ENCODE data around the gene ARHGAP31.
"Not testable (repeated sequence)": the region's sequence is repeated elsewhere in the genome, so short reads cannot be mapped to it uniquely, and the experiment has no call there.

Gene ARHGAP31

DNA sequence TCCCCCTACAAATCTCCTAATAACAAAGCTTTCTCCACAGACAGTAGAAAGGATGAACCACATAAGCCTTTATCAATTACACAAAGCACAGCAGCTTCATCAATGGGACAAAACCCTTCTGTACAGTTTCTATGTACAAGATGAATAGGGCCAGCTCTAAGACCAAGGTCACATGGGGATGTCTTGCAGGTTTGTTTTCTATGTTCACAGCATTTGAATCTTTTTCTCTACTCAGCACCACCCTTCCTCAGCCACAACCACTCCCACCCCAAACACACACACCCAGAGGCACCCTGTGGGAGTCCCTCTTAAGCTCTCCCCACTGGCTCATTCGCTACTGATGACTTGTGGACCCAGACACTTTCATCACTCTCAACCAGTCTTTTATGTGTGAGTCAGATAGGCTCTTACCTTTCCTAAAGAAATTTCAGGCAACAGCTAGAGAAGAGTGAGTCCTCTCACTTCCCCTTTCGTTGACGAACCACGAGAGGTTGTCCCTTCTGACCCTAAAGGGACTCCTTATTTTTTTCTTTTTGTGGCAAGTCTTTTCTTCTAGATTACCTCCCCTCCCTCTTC lies 57.9 kb downstream of the ARHGAP31 start:
- DNase-seq (ENCODE audit: low read depth), result no peak

DNA sequence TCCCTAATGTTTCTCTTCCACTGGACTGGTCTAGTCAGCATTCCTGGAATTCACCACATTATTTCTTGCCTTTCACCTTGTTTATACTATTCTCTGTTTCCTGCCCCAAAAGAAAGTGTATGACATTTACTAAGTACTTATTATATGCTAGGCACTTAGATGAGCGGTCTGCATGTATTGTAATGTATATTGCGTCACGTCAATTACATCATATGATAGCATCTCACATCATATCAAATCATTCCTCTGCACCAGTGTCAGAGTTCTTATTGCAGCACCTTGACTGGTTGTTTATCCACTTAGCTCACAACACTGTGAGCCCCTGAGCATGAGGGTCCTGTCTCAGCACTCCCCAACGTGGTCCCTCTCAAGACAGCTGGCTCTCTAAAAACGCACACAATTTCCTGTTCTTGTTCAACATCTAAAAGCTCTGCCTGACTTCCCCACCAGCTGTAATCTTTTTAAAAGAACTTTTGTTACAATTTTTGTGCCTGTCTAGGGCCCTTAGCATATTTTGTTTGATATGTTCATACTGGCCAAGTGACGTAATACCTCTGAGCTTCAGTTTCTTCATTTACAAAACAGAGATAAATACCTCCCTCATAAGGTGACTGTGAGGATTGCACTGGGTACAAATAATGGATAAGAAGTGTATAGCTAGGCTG lies 58.8 kb downstream of the ARHGAP31 start:
- no peak for DNase-seq (ENCODE audit: low read depth)

DNA sequence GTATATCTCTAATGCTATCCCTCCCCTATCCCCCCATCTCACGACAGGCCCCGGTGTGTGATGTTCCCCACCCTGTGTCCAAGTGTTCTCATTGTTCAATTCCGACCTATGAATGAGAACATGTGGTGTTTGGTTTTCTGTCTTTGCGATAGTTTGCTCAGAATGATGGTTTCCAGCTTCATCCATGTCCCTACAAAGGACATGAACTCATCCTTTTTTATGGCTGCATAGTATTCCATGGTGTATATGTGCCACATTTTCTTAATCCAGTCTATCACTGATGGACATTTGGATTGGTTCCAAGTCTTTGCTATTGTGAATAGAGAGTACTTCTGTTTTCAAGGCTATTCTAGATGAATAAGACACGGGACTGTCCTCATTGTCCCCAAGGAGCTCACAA lies 61.4 kb downstream of the ARHGAP31 start:
- not testable (repeated sequence) for DNase-seq (ENCODE audit: low read depth)

DNA sequence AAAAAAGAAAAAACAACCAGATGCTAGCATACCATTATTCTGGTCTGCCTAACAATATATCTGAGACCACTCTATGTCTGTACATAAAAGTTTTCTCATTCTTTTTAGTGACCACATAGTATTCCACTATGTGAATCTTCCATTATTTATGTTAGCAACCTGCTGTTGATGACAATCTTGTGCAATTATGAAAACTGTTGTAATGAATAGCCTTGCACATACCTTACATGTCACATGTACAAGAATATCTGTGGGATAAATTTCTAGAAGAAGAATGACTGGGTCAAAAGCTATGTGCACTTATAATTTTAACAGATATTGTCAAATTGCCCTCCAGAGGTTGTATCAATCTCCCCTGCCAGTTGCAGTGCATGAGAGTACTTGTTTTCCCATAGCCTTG lies 62.5 kb downstream of the ARHGAP31 start:
- DNase-seq (ENCODE audit: low read depth), result no peak

DNA sequence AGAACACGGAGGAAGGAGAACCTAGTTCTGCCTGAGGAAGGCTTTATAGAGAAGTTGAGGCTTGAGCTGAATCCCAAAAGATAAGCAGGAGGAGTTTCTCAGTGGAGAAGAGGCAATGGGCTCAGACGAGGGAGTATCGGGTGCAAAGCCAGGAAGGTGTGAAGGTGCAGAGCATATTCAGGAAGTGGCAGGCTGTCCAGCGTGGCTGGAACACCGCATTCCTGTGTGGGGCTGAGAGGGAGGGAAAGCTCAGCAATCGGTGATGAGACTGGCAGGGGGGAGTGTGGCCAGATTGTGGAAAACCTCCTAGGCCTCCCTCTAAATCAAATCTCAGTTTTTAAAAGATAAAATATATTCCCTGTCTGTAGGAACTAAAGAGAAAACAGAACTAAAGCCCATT lies 63.0 kb downstream of the ARHGAP31 start:
- no peak for DNase-seq (ENCODE audit: low read depth)

DNA sequence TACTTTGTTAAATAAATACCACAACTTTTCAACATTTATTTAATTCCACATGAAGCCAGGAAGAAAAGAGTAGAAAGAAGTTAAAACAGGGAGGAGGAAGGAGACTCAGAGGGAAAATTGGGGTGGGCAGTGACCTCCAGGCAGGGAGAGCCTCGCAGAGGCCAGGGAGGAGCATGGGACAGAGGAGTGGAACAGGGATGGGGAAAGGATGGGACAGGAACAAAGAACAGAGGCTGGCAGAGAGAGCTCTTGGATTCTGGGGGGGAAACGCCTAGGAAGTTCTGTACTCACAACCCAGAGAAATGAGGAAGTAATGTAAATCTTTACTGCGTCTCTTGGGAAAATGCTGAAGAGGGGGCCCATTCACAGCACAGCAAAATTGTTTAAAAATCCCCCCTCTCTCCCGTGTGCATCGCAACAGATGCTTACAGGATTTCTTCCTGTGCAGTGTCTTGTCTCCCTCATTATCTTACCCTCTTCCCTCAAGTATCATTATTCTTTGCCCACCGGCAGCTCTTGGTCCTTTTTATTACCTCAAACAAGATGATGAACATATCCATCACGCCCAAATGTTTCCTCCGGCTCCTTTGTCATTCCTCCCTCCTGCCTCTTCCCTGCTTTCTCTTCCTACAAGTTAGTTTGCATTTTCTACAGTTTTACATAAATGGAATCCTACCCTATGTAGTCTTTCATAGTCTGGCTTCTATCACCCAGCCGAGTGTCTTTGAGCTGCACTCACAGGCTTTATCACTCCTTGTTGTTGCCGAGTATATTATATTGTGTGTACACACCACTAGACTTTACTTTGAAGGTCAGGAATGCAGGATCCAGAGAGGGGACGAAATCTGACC lies 65.5 kb downstream of the ARHGAP31 start:
- DNase-seq (ENCODE audit: low read depth), result no peak

DNA sequence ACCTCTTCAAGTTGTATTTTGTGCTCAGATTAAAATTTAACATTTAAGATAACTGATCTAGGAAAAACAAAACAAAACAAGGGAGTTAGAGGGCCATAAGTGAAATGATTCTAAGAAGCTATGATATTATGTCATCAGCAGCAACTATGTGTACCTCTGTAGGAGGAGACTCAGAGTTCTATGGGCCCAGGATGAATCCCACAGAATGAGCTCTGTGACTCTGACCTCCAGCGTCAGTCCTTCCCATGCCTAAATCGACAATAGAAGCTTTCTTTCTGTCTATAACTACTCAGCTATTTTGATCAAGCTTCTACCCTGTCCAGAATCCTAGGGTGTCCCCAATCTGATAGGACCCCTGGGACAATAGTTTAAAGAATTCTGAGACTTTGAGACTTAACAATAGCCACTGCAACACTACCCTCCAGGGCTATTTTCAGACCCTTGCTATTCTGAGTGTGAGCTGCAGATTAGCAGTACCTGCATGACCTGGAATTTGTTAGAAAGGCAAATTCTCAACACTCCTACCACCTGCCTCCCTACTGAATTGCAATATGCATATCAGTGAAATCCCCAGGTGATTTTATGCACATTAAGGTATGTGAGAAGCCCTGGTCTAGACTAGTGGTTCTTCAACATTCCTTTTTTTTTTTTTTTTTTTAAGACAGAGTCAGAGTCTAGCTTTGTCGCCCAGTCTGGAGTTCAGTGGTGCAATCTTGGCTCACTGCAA lies 66.7 kb downstream of the ARHGAP31 start:
- DNase-seq (ENCODE audit: low read depth), result no peak

DNA sequence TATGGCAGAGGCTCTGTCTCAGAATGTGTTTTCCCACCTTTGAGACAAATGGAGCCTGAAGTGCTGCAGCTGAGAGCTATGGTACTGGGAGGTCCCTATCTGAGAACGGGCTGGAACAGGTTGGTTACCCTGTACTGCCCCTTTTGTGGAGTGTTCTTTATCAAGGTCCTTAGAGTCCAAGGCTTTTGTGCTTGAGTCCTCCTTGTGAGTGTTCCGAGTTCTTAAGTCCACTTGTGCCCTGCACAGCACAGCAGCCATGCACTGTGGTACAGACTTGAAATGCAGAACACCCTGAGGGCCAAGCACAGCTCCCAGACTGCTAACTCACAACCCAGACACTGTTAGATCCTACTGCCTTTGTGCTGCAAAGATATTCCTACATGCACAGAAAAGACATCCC lies 67.8 kb downstream of the ARHGAP31 start:
- no peak for DNase-seq (ENCODE audit: low read depth)

DNA sequence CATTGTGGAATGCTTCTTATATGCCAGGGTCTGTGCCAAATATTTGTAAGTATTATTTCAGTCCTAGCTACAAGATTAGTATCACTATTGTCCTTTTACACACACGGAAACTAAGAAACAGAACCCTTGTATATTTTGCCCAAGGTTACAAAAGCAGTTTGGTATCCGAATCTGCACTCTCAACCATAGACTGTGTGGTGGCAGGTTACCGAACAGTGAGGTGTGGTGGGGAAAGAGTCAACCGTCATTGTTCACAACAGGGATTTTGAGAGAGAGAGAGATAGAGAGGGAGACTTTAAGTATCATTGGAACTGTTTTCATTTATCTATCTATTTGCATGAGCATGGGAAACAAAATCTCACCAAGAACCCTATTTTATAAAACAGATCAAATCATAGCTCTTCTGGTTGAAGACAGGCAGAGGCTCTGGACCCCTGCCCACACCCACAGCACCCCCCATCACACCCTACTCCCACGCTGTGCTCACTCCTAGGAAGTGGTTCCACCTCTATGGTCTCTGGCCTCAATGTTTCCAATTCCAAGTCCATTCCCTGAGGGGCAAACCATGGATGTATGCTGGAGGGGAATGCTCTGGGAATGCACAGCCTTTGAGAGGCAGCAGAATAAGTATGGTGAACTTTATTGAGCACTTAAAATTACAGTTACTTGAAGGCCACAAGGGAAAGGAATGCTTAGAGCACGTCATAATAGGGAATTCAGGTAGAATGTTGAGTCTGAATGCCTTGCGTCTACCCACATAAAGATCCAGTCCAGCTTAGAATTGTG lies 69.0 kb downstream of the ARHGAP31 start:
- DNase-seq (ENCODE audit: low read depth), result no peak

DNA sequence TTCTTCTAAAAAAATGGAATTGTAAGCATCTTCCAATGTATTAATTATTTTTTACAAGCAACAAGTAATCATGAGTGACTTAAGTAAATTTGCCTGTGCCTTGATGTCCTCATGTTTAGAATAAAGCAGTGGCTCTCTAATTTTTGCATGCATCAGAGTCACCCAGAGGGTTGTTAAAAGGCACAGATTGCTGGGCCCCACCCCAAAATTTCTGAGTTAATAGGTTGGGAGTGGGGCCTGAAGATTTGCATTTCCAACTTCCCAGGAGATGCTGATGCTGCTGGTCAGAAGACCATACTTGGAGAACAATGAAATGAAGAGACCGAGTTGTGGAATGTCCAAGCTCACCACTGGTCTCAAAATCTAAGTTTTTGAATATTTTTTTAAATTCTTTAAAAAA lies 70.2 kb downstream of the ARHGAP31 start:
- DNase-seq (ENCODE audit: low read depth), result no peak

DNA sequence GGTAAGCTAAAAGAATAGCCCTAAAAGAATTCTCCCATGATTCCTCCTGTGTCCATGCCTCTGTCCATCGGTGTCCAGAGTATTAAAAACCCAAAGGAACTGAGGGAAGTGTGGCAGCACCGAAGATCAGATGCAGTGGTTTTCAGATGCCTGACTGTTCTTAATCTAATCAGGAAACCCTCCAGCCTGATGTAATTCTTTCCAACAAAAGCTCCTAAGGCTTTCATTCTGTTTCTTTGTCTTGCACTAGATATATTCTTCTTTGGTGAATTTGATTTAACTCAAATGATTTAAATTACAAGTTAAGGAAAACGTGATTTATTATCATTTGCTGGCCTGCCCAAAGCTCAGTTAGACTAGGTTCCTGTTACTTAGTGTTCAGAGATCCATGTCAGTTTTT lies 71.2 kb downstream of the ARHGAP31 start:
- no peak for DNase-seq (ENCODE audit: low read depth)

DNA sequence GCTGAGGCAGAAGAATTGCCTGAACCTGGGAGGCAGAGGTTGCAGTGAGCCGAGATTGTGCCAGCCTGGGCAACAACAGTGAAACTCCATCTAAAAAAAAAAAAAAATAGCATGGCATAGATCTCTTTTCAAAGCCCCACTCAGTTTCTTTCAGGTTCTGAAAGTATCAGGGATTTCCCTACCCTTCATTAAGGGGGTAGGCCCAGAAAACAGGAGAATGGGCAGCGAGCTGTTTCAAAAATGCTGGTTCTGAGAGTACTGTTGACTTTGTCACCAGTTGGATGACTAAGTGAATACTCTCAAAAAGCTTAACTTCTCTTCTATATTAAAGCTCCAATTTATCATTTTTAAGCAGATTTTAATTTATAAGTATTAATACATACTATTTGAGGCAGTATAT lies 72.8 kb downstream of the ARHGAP31 start:
- DNase-seq (ENCODE audit: low read depth), result no peak

DNA sequence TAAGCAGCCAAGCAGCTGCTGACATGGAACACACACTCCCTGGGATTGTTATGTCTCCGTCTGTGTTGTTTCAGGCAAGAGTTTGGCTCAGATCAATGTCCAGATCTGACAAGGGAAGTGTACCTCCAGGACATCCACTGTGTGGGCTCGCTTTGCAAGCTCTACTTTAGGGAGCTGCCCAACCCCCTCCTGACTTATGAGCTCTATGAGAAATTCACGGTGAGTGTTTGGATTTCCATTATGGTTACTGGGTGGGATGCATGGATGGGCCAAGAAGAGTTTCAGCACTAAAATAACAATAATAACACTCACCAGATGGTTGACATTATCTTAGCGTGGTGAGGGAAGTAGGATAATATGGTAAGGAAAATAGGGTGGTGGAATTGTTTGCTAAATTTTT lies 74.1 kb downstream of the ARHGAP31 start:
- DNase-seq (ENCODE audit: low read depth), result no peak

DNA sequence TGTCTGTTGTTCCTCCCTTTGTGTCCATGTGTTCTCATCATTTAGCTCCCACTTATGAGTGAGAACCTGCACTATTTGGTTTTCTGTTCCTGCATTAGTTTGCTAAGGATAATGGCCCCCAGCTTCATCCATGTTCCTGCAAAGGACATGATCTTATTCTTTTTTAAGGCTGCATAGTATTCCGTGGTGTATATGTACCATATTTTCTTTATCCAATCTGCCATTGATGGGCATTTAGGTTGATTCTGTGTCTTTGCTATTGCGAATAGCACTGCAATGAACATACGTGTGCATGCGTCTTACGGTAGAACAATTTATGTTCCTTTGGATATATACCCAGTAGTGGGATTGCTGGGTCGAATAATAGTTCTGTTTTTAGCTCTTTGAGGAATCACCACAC lies 77.6 kb downstream of the ARHGAP31 start:
- DNase-seq (ENCODE audit: low read depth), result not testable (repeated sequence)

DNA sequence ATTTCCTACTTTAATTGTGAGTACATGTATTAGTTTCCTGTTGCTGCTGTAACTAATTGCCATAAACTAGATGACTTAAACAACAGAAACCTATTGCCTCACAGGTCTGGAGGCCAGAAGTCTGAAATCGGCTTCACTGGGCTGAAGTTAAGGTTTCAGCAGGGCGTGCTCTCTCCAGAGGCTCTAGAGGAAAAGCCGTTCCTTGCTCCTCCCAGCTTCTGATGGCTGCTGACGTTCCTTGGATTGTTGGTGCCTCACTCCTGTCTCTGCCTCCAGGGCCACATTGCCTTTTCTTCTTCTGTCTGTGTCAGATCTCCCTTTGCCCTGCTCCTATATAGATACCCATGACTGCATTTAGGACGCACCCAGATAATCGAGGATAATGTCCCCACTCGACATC lies 80.9 kb downstream of the ARHGAP31 start:
- no peak for DNase-seq (ENCODE audit: low read depth)

DNA sequence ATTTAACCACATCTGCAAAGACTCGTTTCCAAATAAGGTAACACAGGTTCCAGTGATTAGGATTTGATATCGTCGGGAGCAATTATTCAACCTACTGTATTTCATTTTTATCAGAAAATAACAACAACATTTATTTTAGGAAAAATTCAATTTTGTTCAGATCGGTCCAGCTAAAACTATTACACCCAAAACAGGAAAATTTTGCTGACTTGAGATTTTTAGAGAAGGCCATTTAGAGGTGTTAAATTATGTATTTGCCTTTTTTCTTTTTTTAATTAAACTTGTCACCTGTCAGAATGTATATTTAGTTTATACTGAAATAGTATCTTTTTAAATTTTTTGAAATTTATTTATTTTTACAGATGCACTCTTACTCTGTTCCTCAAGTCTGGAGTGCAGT lies 81.3 kb downstream of the ARHGAP31 start:
- DNase-seq (ENCODE audit: low read depth), result no peak

DNA sequence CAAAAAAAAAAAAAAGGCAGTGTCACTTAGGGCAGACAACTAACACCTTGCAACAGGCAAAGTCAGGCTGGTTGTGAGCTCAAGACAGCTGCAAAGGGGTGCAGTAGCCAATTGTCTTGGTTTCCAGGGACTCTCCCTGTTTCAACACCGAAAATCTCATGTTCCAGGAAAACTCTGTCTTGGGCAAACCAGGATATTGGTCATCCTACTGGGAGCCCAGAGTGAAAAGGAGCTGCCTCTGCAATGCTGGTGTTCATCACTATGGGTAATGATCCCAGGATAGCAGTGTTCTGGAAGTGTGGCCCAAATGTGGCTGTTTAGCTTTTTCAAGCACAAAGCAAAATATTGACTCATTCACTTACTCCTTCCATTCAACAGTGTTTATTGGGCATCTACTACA lies 82.6 kb downstream of the ARHGAP31 start:
- DNase-seq (ENCODE audit: low read depth), result no peak

DNA sequence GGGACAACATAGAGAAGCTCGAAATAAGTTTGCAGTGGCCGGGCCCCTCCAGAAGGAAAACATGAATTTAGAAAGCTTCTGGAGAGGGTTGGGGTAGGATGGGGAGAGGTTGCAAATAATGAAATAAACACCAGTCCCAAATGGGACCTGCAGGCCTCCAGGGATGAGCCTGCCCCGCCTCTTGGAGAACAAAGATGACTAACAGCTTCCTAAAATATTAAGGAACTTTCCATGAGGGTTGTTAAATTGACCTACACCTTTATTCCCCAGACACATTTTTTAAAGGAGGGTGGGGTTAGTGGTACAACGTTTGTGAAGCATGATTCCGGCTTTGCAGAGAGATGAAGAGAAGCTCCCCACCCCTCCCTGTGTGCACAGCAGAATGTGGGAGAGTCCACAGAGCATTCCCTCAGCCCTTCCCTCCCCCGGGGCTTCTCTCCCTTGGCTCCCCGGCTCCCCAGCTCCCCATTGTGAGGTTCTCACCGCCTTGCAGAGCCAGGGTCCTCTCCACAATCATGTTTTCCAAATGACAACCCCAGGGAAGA lies 84.1 kb downstream of the ARHGAP31 start:
- no peak for DNase-seq (ENCODE audit: low read depth)

DNA sequence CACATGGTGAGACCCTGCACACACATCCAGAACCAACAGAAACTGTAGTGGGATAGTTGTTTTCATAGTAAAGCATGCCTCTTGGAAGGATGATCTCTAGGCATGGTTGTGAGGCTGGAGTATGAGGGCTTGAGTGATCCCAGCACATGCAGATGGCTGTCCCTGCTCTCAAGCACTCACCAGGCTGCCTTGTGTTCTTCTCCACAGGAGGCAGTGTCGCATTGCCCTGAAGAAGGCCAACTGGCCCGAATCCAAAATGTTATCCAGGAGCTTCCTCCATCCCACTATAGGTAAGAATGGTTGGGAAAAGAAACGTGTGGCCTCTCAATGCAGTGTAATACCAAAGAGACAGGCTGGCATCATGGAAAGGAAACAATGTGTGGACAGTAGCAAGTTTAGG lies 86.5 kb downstream of the ARHGAP31 start:
- no peak for DNase-seq (ENCODE audit: low read depth)

DNA sequence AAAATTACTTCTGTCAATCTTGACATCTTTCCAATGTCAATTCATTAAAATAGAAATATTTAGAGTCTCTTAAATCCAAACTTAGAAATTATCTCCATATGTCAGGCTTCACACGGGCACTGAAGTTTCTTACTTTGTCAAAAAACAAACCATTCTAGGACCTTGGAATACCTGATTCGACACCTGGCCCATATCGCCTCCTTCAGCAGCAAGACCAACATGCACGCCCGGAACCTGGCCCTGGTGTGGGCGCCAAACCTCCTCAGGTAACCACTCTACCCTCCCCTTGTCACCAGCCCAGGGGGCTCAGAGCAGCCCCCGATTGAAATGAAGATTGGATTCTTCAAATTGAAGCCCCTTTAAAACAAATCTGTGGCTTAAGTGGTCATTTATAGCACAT lies 88.0 kb downstream of the ARHGAP31 start:
- no peak for DNase-seq (ENCODE audit: low read depth)

DNA sequence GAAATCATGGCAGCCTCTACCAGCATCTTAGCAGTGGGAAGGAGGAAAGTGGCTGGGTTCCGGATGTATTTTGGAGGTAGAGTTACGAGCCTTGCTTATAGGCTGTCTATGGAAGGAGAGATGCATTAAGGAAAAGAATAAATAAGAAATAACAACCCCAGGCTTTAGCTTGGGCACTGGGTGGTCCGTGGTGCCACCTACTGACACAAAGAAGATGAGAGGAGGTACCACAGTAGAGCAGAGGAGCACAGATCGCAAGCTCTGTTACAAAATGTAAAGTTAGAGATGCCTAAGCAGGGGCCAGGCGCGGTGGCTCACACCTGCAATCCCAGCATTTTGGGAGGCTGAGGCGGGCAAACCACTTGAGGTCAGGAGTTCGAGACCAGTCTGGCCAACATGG lies 94.4 kb downstream of the ARHGAP31 start:
- no peak for DNase-seq (ENCODE audit: low read depth)

DNA sequence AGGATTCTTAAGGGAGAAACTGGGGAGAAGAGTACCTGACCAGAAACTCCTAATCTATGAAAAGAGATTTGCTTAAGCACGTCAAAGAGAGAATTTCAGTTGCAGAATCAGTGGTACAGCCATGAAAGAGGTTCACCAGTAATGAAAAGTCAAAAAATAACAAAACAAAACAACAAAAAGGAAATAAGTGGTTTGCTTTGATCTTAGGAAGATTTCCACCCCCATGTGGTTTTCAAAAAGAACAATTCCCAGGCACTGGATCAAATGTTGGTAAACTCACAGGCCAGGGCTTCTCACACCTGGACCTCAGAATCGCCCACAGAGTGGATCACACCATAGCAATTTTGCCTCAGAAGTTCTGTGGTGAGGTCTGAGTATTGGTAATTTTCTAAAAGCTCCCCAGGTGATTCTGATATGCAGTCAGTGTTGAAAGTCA lies 101.8 kb downstream of the ARHGAP31 start:
- DNase-seq (ENCODE audit: low read depth), result no peak

Data from stimulated activated CD8-positive, alpha-beta memory T cell treated with anti-CD3 and anti-CD28 coated beads, Interleukin-15, amount 100 ng/mL, for 24 hours (primary cell).